Activated CD8-positive, alpha-beta T cell treated with anti-CD3 and anti-CD28 coated beads for 36 hours (primary cell): ENCODE measurements around the gene GRID1. TPM values are rescaled to one million over a fixed set of nuclear protein-coding genes. Genes with fewer than 3 reads are reported as not detected.

Experiments used
- ATAC-seq: fragments of 200-7000 bp; cut with Tn5 transposase; one replicate; pipeline ENCODE4 v1.10.0; 2021; ENCODE audit warnings: mild to moderate bottlenecking, moderate library complexity
- CTCF ChIA-PET: fragments of 350-600 bp; sonication (Branson Sonifier 250); formaldehyde crosslinking; loops from one replicate; lab custom pipeline; 2021; ENCODE audit warnings: antibody characterized with exemption; lab: Charles Lee
- POLR2A ChIA-PET: fragments of 350-600 bp; sonication (Branson Sonifier 250); formaldehyde crosslinking; loops from one replicate; lab custom pipeline; 2021; ENCODE audit warnings: antibody characterized with exemption; lab: Charles Lee
- DNase-seq: peaks from one replicate; pipeline ENCODE4 v3.0.0-alpha.2; 2020
- H3K27ac Mint-ChIP-seq: one replicate; pipeline ENCODE4 v1.8.0; 2021; ENCODE audit warnings: mild to moderate bottlenecking, mixed read lengths
- H3K27me3 Mint-ChIP-seq: one replicate; pipeline ENCODE4 v1.8.0; 2021; ENCODE audit warnings: mixed read lengths
- H3K36me3 Mint-ChIP-seq: one replicate; pipeline ENCODE4 v1.8.0; 2021; ENCODE audit warnings: low read depth, mixed read lengths
- H3K4me1 Mint-ChIP-seq: one replicate; pipeline ENCODE4 v1.8.0; 2021; ENCODE audit warnings: low read depth, mixed read lengths
- H3K4me3 Mint-ChIP-seq: one replicate; pipeline ENCODE4 v1.8.0; 2021; ENCODE audit warnings: mild to moderate bottlenecking, moderate library complexity, mixed read lengths
- H3K9me3 Mint-ChIP-seq: one replicate; pipeline ENCODE4 v1.8.0; 2021; ENCODE audit warnings: mixed read lengths
- intact Hi-C: fragments of 100-400 bp; cut with micrococcal nuclease; formaldehyde crosslinking; loops from one replicate; pipeline ENCODE4 v1.10.0; 2022
- total RNA-seq, 2 experiments: library from RNA; stranded (reverse); gene quantifications; one replicate each; pipeline ENCODE4 v1.2.3, GENCODE V29; 2021
- TF ChIP-seq, protein P1 (sequence below): fragments of 200-600 bp; IDR thresholded peaks from one replicate; pipeline ENCODE4 v1.8.0; 2022; ENCODE audit warnings: antibody characterized with exemption, mild to moderate bottlenecking

Gene GRID1
- total RNA-seq, 2 experiments from 2014 or later: not detected

DNA sequence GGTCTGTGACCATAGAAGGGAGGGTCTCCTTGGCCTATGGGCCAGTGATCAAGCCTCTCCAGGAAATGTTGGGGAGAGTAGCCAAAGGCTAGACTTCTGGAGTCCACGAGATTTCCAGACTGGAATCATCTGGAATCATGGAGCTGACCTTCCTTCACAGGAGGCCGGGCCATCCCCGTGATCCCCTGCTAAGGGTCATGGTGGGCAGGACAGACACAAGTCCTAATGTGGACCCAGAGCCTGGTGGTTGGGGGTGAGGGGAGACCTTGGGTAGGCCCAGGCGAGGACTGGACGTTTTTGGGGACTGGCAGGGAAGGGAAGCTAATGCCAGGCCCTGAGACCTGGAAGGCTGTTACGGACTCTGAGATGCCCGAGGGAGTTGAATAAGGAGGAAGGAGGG is 9.8 kb upstream of the GRID1 start:
- TF ChIP-seq, protein P1, sequence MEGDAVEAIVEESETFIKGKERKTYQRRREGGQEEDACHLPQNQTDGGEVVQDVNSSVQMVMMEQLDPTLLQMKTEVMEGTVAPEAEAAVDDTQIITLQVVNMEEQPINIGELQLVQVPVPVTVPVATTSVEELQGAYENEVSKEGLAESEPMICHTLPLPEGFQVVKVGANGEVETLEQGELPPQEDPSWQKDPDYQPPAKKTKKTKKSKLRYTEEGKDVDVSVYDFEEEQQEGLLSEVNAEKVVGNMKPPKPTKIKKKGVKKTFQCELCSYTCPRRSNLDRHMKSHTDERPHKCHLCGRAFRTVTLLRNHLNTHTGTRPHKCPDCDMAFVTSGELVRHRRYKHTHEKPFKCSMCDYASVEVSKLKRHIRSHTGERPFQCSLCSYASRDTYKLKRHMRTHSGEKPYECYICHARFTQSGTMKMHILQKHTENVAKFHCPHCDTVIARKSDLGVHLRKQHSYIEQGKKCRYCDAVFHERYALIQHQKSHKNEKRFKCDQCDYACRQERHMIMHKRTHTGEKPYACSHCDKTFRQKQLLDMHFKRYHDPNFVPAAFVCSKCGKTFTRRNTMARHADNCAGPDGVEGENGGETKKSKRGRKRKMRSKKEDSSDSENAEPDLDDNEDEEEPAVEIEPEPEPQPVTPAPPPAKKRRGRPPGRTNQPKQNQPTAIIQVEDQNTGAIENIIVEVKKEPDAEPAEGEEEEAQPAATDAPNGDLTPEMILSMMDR: no peak
- intact Hi-C loops: loop anchor here (5.0 kb wide), 2 partner anchors 114 to 274 kb away; no protein-coding TSS in a partner anchor
- peaks cover 20% of the 10 kb centered on the region for H3K27me3 Mint-ChIP-seq
- H3K9me3 Mint-ChIP-seq: no peaks in the 10 kb centered on the region
- H3K4me1 Mint-ChIP-seq: no peaks in the 10 kb centered on the region
- H3K4me3 Mint-ChIP-seq: no peak overlapping the region
- no peaks in the 10 kb centered on the region for H3K36me3 Mint-ChIP-seq
- DNase-seq: no peak
- no peak for ATAC-seq
- CTCF ChIA-PET: interaction anchor here (0.8 to 2.9 kb wide), 7 partner anchors 11 to 276 kb away, joined by 3 to 15 read pairs (median 3); no protein-coding TSS in a partner anchor
- no peak overlapping the region for H3K27ac Mint-ChIP-seq
- POLR2A ChIA-PET: no interaction called here

DNA sequence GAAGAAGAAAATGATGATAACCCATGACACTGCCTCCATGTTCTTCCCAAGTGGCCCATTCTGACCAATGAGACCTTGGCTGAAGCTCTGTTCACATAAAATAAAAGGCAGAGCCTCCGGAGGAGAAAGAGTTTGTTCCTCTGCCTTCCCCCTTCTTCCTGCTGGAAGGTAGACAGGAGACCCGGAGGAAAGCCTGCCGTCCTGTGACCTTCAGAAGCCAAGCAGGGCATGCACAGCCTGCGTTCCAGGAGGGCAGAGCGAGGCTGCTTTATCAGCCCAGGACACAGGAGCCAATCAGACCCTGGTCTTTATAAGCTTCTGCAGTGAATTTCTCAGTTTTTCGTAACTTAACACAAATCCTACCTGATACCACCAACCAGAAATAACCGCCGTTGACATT is 8.6 kb upstream of the GRID1 start:
- DNase-seq (no peak), ATAC-seq (no peak)
- Mint-ChIP-seq H3K27ac (no peak overlapping the region), H3K36me3 (no peaks in the 10 kb centered on the region), H3K27me3 (peaks cover 20% of the 10 kb centered on the region), H3K4me3 (no peak overlapping the region), H3K9me3 (no peaks in the 10 kb centered on the region), H3K4me1 (no peaks in the 10 kb centered on the region)
- TF ChIP-seq, protein P1: no peak
- CTCF ChIA-PET: interaction anchor here (0.9 to 2.9 kb wide), 4 partner anchors 12 to 274 kb away, joined by 3 to 15 read pairs (median 3); no protein-coding TSS in a partner anchor
- intact Hi-C loops: loop anchor here (5.0 kb wide), 2 partner anchors 113 to 273 kb away; no protein-coding TSS in a partner anchor
- POLR2A ChIA-PET: interaction anchor here (1.3 kb wide), 1 partner anchor 25 kb away, joined by 4 read pairs; no protein-coding TSS in a partner anchor

DNA sequence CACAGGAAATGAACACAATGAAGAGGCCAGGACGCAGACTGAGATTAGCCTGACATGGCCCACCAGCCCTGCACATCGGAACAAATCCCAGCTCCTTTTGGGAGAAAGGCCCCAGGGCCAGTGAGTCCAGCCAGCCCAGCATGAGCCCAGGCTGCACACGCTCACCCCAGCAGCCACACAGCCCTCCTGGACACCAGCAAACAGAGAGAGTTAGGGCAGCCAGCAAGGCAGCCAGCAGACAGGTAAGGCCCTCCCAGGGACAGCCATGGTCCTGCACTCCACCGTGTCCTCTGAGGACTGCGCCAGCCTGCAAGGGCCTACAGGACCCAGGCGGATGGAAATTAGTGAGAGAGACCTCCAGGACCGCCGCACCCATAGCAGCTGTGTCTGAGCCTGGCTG is 8.1 kb upstream of the GRID1 start:
- H3K27ac Mint-ChIP-seq: no peak overlapping the region
- peaks cover 22% of the 10 kb centered on the region for H3K27me3 Mint-ChIP-seq
- no peaks in the 10 kb centered on the region for H3K36me3 Mint-ChIP-seq
- DNase-seq: no peak
- TF ChIP-seq, protein P1: no peak
- ChIA-PET CTCF (interaction anchor here (0.9 to 2.9 kb wide), 3 partner anchors 11 to 30 kb away, joined by 3 to 15 read pairs (median 3); no protein-coding TSS in a partner anchor), POLR2A (interaction anchor here (1.3 kb wide), 1 partner anchor 25 kb away, joined by 4 read pairs; no protein-coding TSS in a partner anchor)
- no peak overlapping the region for H3K4me3 Mint-ChIP-seq
- intact Hi-C loops: loop anchor here (5.0 kb wide), 2 partner anchors 112 to 272 kb away; no protein-coding TSS in a partner anchor
- H3K4me1 Mint-ChIP-seq: no peaks in the 10 kb centered on the region
- ATAC-seq: no peak
- H3K9me3 Mint-ChIP-seq: no peaks in the 10 kb centered on the region

DNA sequence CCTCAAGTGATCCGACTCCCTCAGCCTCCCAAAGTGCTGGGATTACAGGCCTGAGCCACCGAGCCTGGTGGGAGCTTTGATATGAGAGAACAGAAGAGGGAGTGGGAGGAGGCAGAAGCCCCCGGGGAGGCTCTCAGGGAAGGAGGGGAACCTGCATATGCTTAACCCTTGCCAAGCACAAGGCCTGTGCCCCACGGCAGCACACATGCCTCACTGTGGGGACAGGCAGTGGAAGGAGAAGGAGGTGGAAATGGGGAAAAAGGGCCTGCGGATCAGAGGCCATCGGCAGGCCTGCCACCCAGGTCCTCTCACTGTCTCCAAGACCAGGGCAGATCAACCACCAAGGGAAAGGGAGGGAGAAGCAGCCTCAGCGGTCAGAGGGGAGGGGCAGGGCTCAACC is 7.2 kb upstream of the GRID1 start:
- POLR2A ChIA-PET: no interaction called here
- H3K9me3 Mint-ChIP-seq: no peaks in the 10 kb centered on the region

DNA sequence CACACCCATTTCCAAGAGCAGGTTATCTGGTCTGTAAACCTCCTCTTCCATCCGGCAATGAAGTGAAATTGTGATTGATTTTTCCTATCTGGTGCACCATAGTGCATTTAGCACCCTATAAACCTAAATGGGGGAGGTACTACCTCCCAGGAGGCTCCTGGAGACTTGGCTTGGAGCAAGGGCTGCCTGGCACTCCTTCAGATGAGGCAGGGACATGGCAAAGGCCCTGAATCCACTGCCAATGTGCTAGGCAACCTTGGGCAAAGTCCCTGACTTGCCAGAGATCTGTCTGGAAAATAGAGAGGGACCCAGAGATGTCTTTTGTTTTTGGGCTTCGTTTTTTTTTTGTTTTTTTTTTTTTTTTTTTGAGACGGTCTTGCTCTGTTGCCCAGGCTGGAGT is 6.7 kb upstream of the GRID1 start:
- DNase-seq (no peak), ATAC-seq (no peak)
- Mint-ChIP-seq H3K4me1 (no peaks in the 10 kb centered on the region), H3K27me3 (peaks cover 31% of the 10 kb centered on the region), H3K9me3 (no peaks in the 10 kb centered on the region), H3K36me3 (no peaks in the 10 kb centered on the region), H3K27ac (no peak overlapping the region), H3K4me3 (no peak overlapping the region)
- ChIA-PET CTCF (no interaction called here), POLR2A (no interaction called here)
- TF ChIP-seq, protein P1: no peak
- intact Hi-C loops: no loop called here

More for the DNA sequence above, 7.2 kb upstream of the GRID1 start:
- no peak overlapping the region for H3K27ac Mint-ChIP-seq
- DNase-seq (no peak), ATAC-seq (no peak)
- H3K4me1 Mint-ChIP-seq: no peaks in the 10 kb centered on the region
- H3K27me3 Mint-ChIP-seq: peaks cover 31% of the 10 kb centered on the region
- TF ChIP-seq, protein P1: no peak
- no peak overlapping the region for H3K4me3 Mint-ChIP-seq
- intact Hi-C loops: no loop called here
- H3K36me3 Mint-ChIP-seq: no peaks in the 10 kb centered on the region
- CTCF ChIA-PET: no interaction called here
